PFSK-1 (cell line): ENCODE measurements around the gene ERGIC3.

Experiments
- POLR2AphosphoS5 ChIP-seq: IDR thresholded peaks from 2 replicates; pipeline ENCODE4 v1.6.1; 2012; ENCODE audit warnings: low read depth, mild to moderate bottlenecking, control low read depth, low read length, moderate library complexity
- SIN3A ChIP-seq: IDR thresholded peaks from 2 replicates; pipeline ENCODE4 v1.6.1; 2012; ENCODE audit warnings: mild to moderate bottlenecking, low read length, moderate library complexity, borderline replicate concordance; ENCODE audit not compliant: insufficient read depth
- TAF1 ChIP-seq: IDR thresholded peaks from 2 replicates; pipeline ENCODE4 v1.6.1; 2012; ENCODE audit warnings: low read length, control low read depth, borderline replicate concordance; ENCODE audit not compliant: insufficient read depth
- TF ChIP-seq, protein P1 (sequence below), 2 experiments: IDR thresholded peaks; 2 replicates each; pipeline versions ENCODE4 v1.6.1 to v1.8.0; 2011 to 2012; ENCODE audit warnings: low read depth in 2 of 2, low read length in 2 of 2, control low read depth in 1 of 2, inconsistent platforms in 1 of 2, mild to moderate bottlenecking in 1 of 2, moderate library complexity in 1 of 2; ENCODE audit not compliant: insufficient read depth in 1 of 2

GRCh38 chr20:35515949-35516645 lies 25.8 kb upstream of the ERGIC3 start:
- TF ChIP-seq SIN3A (no peak), POLR2AphosphoS5 (no peak), TAF1 (no peak)
- TF ChIP-seq, protein P1, sequence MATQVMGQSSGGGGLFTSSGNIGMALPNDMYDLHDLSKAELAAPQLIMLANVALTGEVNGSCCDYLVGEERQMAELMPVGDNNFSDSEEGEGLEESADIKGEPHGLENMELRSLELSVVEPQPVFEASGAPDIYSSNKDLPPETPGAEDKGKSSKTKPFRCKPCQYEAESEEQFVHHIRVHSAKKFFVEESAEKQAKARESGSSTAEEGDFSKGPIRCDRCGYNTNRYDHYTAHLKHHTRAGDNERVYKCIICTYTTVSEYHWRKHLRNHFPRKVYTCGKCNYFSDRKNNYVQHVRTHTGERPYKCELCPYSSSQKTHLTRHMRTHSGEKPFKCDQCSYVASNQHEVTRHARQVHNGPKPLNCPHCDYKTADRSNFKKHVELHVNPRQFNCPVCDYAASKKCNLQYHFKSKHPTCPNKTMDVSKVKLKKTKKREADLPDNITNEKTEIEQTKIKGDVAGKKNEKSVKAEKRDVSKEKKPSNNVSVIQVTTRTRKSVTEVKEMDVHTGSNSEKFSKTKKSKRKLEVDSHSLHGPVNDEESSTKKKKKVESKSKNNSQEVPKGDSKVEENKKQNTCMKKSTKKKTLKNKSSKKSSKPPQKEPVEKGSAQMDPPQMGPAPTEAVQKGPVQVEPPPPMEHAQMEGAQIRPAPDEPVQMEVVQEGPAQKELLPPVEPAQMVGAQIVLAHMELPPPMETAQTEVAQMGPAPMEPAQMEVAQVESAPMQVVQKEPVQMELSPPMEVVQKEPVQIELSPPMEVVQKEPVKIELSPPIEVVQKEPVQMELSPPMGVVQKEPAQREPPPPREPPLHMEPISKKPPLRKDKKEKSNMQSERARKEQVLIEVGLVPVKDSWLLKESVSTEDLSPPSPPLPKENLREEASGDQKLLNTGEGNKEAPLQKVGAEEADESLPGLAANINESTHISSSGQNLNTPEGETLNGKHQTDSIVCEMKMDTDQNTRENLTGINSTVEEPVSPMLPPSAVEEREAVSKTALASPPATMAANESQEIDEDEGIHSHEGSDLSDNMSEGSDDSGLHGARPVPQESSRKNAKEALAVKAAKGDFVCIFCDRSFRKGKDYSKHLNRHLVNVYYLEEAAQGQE (IDR thresholded peaks at IDR 0.05; ENCODE audit: insufficient read depth in 1 of 2, low read depth in 2 of 2, low read length in 2 of 2) = no peak
